Measurements from ENCODE around the gene ZNF615. TPM values are rescaled to one million over a fixed set of nuclear protein-coding genes. Genes with fewer than 3 reads are reported as not detected.
"Not testable (repeated sequence)": the region's sequence is repeated elsewhere in the genome, so short reads cannot be mapped to it uniquely, and the experiment has no call there.

Gene ZNF615
- total and polyA plus RNA-seq, 2 experiments from 2014 or later, result 4.5 to 11.4 TPM

DNA sequence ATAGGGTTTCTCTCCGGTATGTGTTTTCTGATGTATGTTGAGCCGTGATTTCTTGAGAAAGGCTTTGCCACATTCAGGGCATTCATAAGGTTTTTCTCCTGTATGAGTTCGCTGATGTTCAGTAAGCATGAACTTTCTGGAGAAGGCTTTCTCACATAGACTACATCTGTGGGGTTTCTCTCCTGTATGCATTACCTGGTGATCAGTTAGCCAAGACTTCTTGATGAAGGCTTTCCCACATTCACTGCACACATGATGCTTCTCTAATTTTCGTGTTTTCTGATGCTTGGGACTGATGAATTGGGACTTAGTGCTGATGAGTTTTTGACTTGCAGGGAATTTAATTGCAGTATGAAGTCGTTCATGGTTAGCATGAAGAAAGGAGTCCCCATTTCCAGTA, 42.4 kb downstream of the ZNF615 start:
- H3K27me3 ChIP-seq (ENCODE audit: insufficient read depth), result no peaks in the 10 kb centered on the region
- no peak overlapping the region for H2AFZ ChIP-seq
- peaks cover 38% of the 10 kb centered on the region for H3K36me3 ChIP-seq (ENCODE audit: insufficient read depth)
- Mint-ChIP-seq H3K9me3 (peaks cover 52% of the 10 kb centered on the region), H3K4me1 (peaks cover 2% of the 10 kb centered on the region; the same call in 1 of the 3 replicates), H3K36me3 (ENCODE audit: low read depth) (peaks cover 81% of the 10 kb centered on the region), H3K27ac (no peak overlapping the region), H3K4me3 (no peak overlapping the region; the same call in 2 of the 3 replicates), H3K27me3 (ENCODE audit: insufficient read depth, low read depth, poor library complexity) (no peaks in the 10 kb centered on the region)
- no peak overlapping the region for H3K27ac ChIP-seq (ENCODE audit: low read depth)
- no peak for ATAC-seq
- TF ChIP-seq EZH2 (IDR thresholded peaks at IDR 0.05; ENCODE audit: low read depth, unreplicated experiment) (no peak), REST (IDR thresholded peaks at IDR 0.05; ENCODE audit: unreplicated experiment) (no peak), ETS1 (IDR thresholded peaks at IDR 0.05) (no peak), ZNF114 (CRISPR knock-in tag; IDR thresholded peaks at IDR 0.05) (no peak), EZH2phosphoT487 (IDR thresholded peaks at IDR 0.05; ENCODE audit: unreplicated experiment) (no peak)
- H3K4me2 ChIP-seq, result no peak overlapping the region
- 0 out of 2 replicates have a peak, but pooled peaks cover 4% of the 10 kb centered on the region for H3K9me2 ChIP-seq (ENCODE audit: insufficient read depth)
- H3K4me1 ChIP-seq (ENCODE audit: insufficient read depth), result no peaks in the 10 kb centered on the region
- no peak for DNase-seq (ENCODE audit: low spot score)
- H3K79me2 ChIP-seq (replicated peaks; ENCODE audit: insufficient read depth), result no peaks in the 10 kb centered on the region
- H3K4me3 ChIP-seq, result no peak overlapping the region
- no peaks in the 10 kb centered on the region for H4K20me1 ChIP-seq (replicated peaks; ENCODE audit: insufficient read depth)
- H3F3A ChIP-seq (replicated peaks; ENCODE audit: low read depth), result 0 out of 2 replicates have a peak, but pooled peaks cover under 1% of the 10 kb centered on the region

- not testable (repeated sequence) for H3K4me3 ChIP-seq; H3K27me3 ChIP-seq (ENCODE audit: insufficient read depth); H4K20me1 ChIP-seq (replicated peaks; ENCODE audit: insufficient read depth); ATAC-seq; H3K27ac ChIP-seq (ENCODE audit: low read depth); H2AFZ ChIP-seq; H3K4me3 Mint-ChIP-seq; H3K27me3 Mint-ChIP-seq (ENCODE audit: insufficient read depth, low read depth, poor library complexity); H3K4me1 ChIP-seq (ENCODE audit: insufficient read depth); H3K27ac Mint-ChIP-seq; H3K9me2 ChIP-seq (ENCODE audit: insufficient read depth); H3K79me2 ChIP-seq (replicated peaks; ENCODE audit: insufficient read depth); H3K4me1 Mint-ChIP-seq; H3F3A ChIP-seq (replicated peaks; ENCODE audit: low read depth)
- Mint-ChIP-seq H3K9me3 (peaks cover 18% of the 10 kb centered on the region), H3K36me3 (ENCODE audit: low read depth) (peaks cover 41% of the 10 kb centered on the region)
- peak; percentile 10 for DNase-seq (ENCODE audit: low spot score)
- Histone ChIP-seq H3K4me2 (0 out of 2 replicates have a peak overlapping the region, but pooled peaks have one; percentile 6), H3K36me3 (ENCODE audit: insufficient read depth) (peaks cover 12% of the 10 kb centered on the region)
Observed at GRCh38 chr19:51960621-51961233, 47.3 kb downstream of the ZNF615 start.

All from GM23338 (cell line).